Measurements from ENCODE around the gene MGLL. TPM values are rescaled to one million over a fixed set of nuclear protein-coding genes. Genes with fewer than 3 reads are reported as not detected.
A peak's percentile ranks its signal among the peaks of the same experiment; 100 is the strongest.

MGLL gene
- total RNA-seq, 1 experiment from 2014 or later: 12.6 TPM

- Mint-ChIP-seq H3K4me3 (ENCODE audit: unreplicated experiment) (no peak overlapping the region), H3K36me3 (ENCODE audit: insufficient read depth, unreplicated experiment) (no peaks in the 10 kb centered on the region), H3K9me3 (ENCODE audit: unreplicated experiment) (no peaks in the 10 kb centered on the region), H3K4me1 (ENCODE audit: insufficient read depth, unreplicated experiment) (peaks cover 5% of the 10 kb centered on the region), H3K27ac (ENCODE audit: low read depth, unreplicated experiment) (no peak overlapping the region), H3K27me3 (ENCODE audit: insufficient read depth, unreplicated experiment) (no peaks in the 10 kb centered on the region)
- intact Hi-C loops (cut with micrococcal nuclease): no loop called here
- CTCF ChIA-PET: no interaction called here
- no peak for DNase-seq (ENCODE audit: unreplicated experiment)
- no TSS peak for BruUV-seq (replicated peaks)
- POLR2A ChIA-PET: interaction anchor here (0.6 kb wide), 1 partner anchor 78 kb away, joined by 3 read pairs; no protein-coding TSS in a partner anchor
- TF ChIP-seq CTCF (IDR thresholded peaks at IDR 0.05; ENCODE audit: unreplicated experiment): no peak
Observed at GRCh38 chr3:127867412-127867811, 45.1 kb upstream of the MGLL start.

GRCh38 chr3:127865941-127866340, 43.6 kb upstream of the MGLL start:
- H3K36me3 Mint-ChIP-seq (ENCODE audit: insufficient read depth, unreplicated experiment): no peaks in the 10 kb centered on the region
- CTCF ChIA-PET: no interaction called here
- H3K4me1 Mint-ChIP-seq (ENCODE audit: insufficient read depth, unreplicated experiment): peaks cover 5% of the 10 kb centered on the region
- peak; percentile 18 for TF ChIP-seq CTCF (IDR thresholded peaks at IDR 0.05; ENCODE audit: unreplicated experiment)
- H3K27me3 Mint-ChIP-seq (ENCODE audit: insufficient read depth, unreplicated experiment): no peaks in the 10 kb centered on the region
- POLR2A ChIA-PET: no interaction called here
- DNase-seq (ENCODE audit: unreplicated experiment): peak; percentile 24
- intact Hi-C loops (cut with micrococcal nuclease): no loop called here
- no peaks in the 10 kb centered on the region for H3K9me3 Mint-ChIP-seq (ENCODE audit: unreplicated experiment)
- H3K4me3 Mint-ChIP-seq (ENCODE audit: unreplicated experiment): no peak overlapping the region
- no TSS peak for BruUV-seq (replicated peaks)
- no peak overlapping the region for H3K27ac Mint-ChIP-seq (ENCODE audit: low read depth, unreplicated experiment)

GRCh38 chr3:127860211-127860696, 37.9 kb upstream of the MGLL start:
- intact Hi-C loops (cut with micrococcal nuclease): no loop called here
- DNase-seq (ENCODE audit: unreplicated experiment): no peak
- Mint-ChIP-seq H3K27me3 (ENCODE audit: insufficient read depth, unreplicated experiment) (no peaks in the 10 kb centered on the region), H3K4me3 (ENCODE audit: unreplicated experiment) (no peak overlapping the region), H3K9me3 (ENCODE audit: unreplicated experiment) (no peaks in the 10 kb centered on the region), H3K36me3 (ENCODE audit: insufficient read depth, unreplicated experiment) (no peaks in the 10 kb centered on the region), H3K27ac (ENCODE audit: low read depth, unreplicated experiment) (no peak overlapping the region), H3K4me1 (ENCODE audit: insufficient read depth, unreplicated experiment) (no peaks in the 10 kb centered on the region)
- POLR2A ChIA-PET: no interaction called here
- no TSS peak for BruUV-seq (replicated peaks)
- CTCF ChIA-PET: no interaction called here
- TF ChIP-seq CTCF (IDR thresholded peaks at IDR 0.05; ENCODE audit: unreplicated experiment): no peak

- DNase-seq (ENCODE audit: unreplicated experiment): no peak
- BruUV-seq (replicated peaks): no TSS peak
- Mint-ChIP-seq H3K36me3 (ENCODE audit: insufficient read depth, unreplicated experiment) (no peaks in the 10 kb centered on the region), H3K27ac (ENCODE audit: low read depth, unreplicated experiment) (no peak overlapping the region), H3K4me1 (ENCODE audit: insufficient read depth, unreplicated experiment) (no peaks in the 10 kb centered on the region), H3K27me3 (ENCODE audit: insufficient read depth, unreplicated experiment) (no peaks in the 10 kb centered on the region), H3K9me3 (ENCODE audit: unreplicated experiment) (no peaks in the 10 kb centered on the region), H3K4me3 (ENCODE audit: unreplicated experiment) (no peak overlapping the region)
- TF ChIP-seq CTCF (IDR thresholded peaks at IDR 0.05; ENCODE audit: unreplicated experiment): no peak
- CTCF ChIA-PET: no interaction called here
- POLR2A ChIA-PET: no interaction called here
- intact Hi-C loops (cut with micrococcal nuclease): no loop called here
Observed at GRCh38 chr3:127859730-127860129, 37.4 kb upstream of the MGLL start.

Data from MCF 10A (cell line).